Sigmoid colon (tissue), 3 donors: Measurements from ENCODE around the gene PDYN.

ENCODE experiments used
- CTCF ChIP-seq, 4 experiments: fragments of 450-650 bp in 3 of 4; fragments of 200-600 bp in 1 of 4; IDR thresholded peaks; one replicate each; pipeline ENCODE4 v1.5.1; 2016 to 2019; ENCODE audit warnings: antibody characterized with exemption in 4 of 4, mild to moderate bottlenecking in 3 of 4, moderate library complexity in 2 of 4
- POLR2A ChIP-seq, 2 donors: fragments of 450-650 bp; IDR thresholded peaks; one replicate each; pipeline ENCODE4 v1.6.1; 2016; ENCODE audit warnings: antibody characterized with exemption in 2 of 2, mild to moderate bottlenecking in 2 of 2, moderate library complexity in 2 of 2

GRCh38 chr20:1994627-1995026 lies 769 bp upstream of the PDYN start:
- TF ChIP-seq CTCF (IDR thresholded peaks at IDR 0.05) (no peak), POLR2A (IDR thresholded peaks at IDR 0.05) (no peak)
